HEK293T (cell line): ENCODE data around the gene PDE6H.

Experiments
- ARNT ChIP-seq: fragments of 450-650 bp; IDR thresholded peaks from 2 replicates; pipeline ENCODE4 v1.6.1; 2017; ENCODE audit warnings: mild to moderate bottlenecking
- BHLHE40 ChIP-seq: fragments of 450-650 bp; IDR thresholded peaks from 2 replicates; pipeline ENCODE4 v1.6.1; 2016; ENCODE audit warnings: mild to moderate bottlenecking, moderate library complexity, borderline replicate concordance
- CTBP1 ChIP-seq: fragments of 450-650 bp; IDR thresholded peaks from 2 replicates; pipeline ENCODE4 v1.6.1; 2016; ENCODE audit warnings: borderline replicate concordance
- ELF4 ChIP-seq: fragments of 450-650 bp; IDR thresholded peaks from 2 replicates; pipeline ENCODE4 v1.6.1; 2017; ENCODE audit warnings: antibody characterized with exemption
- FOXA1 ChIP-seq: fragments of 450-650 bp; IDR thresholded peaks from 2 replicates; pipeline ENCODE4 v1.6.1; 2016; ENCODE audit warnings: mild to moderate bottlenecking
- FOXK2 ChIP-seq: fragments of 450-650 bp; IDR thresholded peaks from 2 replicates; pipeline ENCODE4 v1.6.1; 2016; ENCODE audit warnings: mild to moderate bottlenecking
- FOXM1 ChIP-seq: fragments of 450-650 bp; IDR thresholded peaks from 2 replicates; pipeline ENCODE4 v1.6.1; 2017; ENCODE audit warnings: mild to moderate bottlenecking, borderline replicate concordance
- HDGF ChIP-seq: fragments of 450-650 bp; IDR thresholded peaks from 2 replicates; pipeline ENCODE4 v1.6.1; 2017; ENCODE audit warnings: antibody characterized with exemption, borderline replicate concordance
- L3MBTL2 ChIP-seq: fragments of 450-650 bp; conservative IDR thresholded peaks from 2 replicates; pipeline ENCODE4 v1.6.1; 2016; ENCODE audit warnings: mild to moderate bottlenecking
- LEF1 ChIP-seq: fragments of 450-650 bp; IDR thresholded peaks from 2 replicates; pipeline ENCODE4 v1.6.1; 2017; ENCODE audit warnings: mild to moderate bottlenecking, borderline replicate concordance
- SP1 ChIP-seq: fragments of 450-650 bp; IDR thresholded peaks from 2 replicates; pipeline ENCODE4 v1.6.1; 2017
- SUZ12 ChIP-seq: fragments of 450-650 bp; IDR thresholded peaks from 2 replicates; pipeline ENCODE4 v1.6.1; 2016; ENCODE audit warnings: mild to moderate bottlenecking
- TARDBP ChIP-seq: fragments of 450-650 bp; IDR thresholded peaks from 2 replicates; pipeline ENCODE4 v1.6.1; 2016
- ZNF384 ChIP-seq: fragments of 450-650 bp; IDR thresholded peaks from 2 replicates; pipeline ENCODE4 v1.6.1; 2016

- TF ChIP-seq TARDBP (no peak), BHLHE40 (no peak), L3MBTL2 (no peak), ELF4 (no peak), LEF1 (no peak), SUZ12 (no peak), FOXM1 (no peak), FOXK2 (no peak), ZNF384 (no peak), ARNT (no peak), SP1 (no peak), CTBP1 (no peak), FOXA1 (no peak), HDGF (no peak)
These were observed 6.6 kb downstream of the PDE6H start for GRCh38 chr12:14979468-14979867.
